HepG2 (cell line): ENCODE measurements around the gene IMPDH1. TPM values are rescaled to one million over a fixed set of nuclear protein-coding genes. Genes with fewer than 3 reads are reported as not detected.

Experiments used
- ATAC-seq: fragments of 200-7000 bp; cut with Tn5 transposase; 3 replicates; pipeline ENCODE4 v1.9.1; 2020; ENCODE audit warnings: mild to moderate bottlenecking, moderate library complexity
- BruUV-seq: library from RNA; stranded (reverse); fragments of 400-500 nt; replicated peaks from 2 replicates; lab custom pipeline; 2021; lab: Mats Ljungman, UMichigan
- CTCF ChIA-PET: fragments of 300-600 bp; formaldehyde crosslinking; extraction: SDS; loops from one replicate; lab custom pipeline; 2021; ENCODE audit warnings: low total read pairs, inconsistent platforms, low intra/inter-chr PET ratio; lab: Yijun Ruan, JAX
- POLR2A ChIA-PET: fragments of 350-600 bp; sonication (Branson Sonifier 250); formaldehyde crosslinking; loops from one replicate; lab custom pipeline; 2020; ENCODE audit warnings: antibody characterized with exemption, inconsistent platforms; lab: Yijun Ruan, JAX
- DNase-seq: peaks from one replicate; pipeline ENCODE4 v3.0.0-alpha.2; 2015; ENCODE audit warnings: low spot score
- FAIRE-seq: peaks from 3 replicates; lab custom pipeline; 2011; peaks lifted over from hg19 to GRCh38; lab: Jason Lieb, UNC
- H2AFZ ChIP-seq: one replicate; pipeline ENCODE4 v1.6.1; 2011; ENCODE audit warnings: low read length, inconsistent platforms
- H3K27ac ChIP-seq: fragments of 300-600 bp; 3 replicates; pipeline ENCODE4 v1.8.0; 2011; ENCODE audit warnings: mixed run types, mild to moderate bottlenecking, mixed read lengths, low read length, inconsistent platforms; ENCODE audit not compliant: insufficient read depth; ENCODE audit errors: extremely low read length
- H3K27me3 ChIP-seq, 2 experiments: fragments of 200-600 bp in 1 of 2; 2 replicates in 1 of 2; 3 replicates in 1 of 2; pipeline versions ENCODE4 v1.6.0 to v1.8.0; 2011; ENCODE audit warnings: low read length in 2 of 2, mild to moderate bottlenecking in 2 of 2, moderate library complexity in 2 of 2, inconsistent platforms in 1 of 2; ENCODE audit not compliant: insufficient read depth in 2 of 2, control insufficient read depth in 1 of 2
- H3K36me3 ChIP-seq, 2 experiments: fragments of 200-600 bp in 1 of 2; replicated peaks in 1 of 2; 2 replicates in 1 of 2; 3 replicates in 1 of 2; pipeline versions ENCODE4 v1.5.1 to v1.8.0; 2011; ENCODE audit warnings: low read length in 2 of 2, inconsistent platforms in 1 of 2; ENCODE audit not compliant: insufficient read depth in 2 of 2, control insufficient read depth in 1 of 2
- H3K4me1 ChIP-seq: 2 replicates; pipeline ENCODE4 v1.5.1; 2012; ENCODE audit warnings: low read length, inconsistent platforms; ENCODE audit not compliant: insufficient read depth
- H3K4me2 ChIP-seq: 2 replicates; pipeline ENCODE4 v1.6.0; 2011; ENCODE audit warnings: low read depth, low read length, inconsistent platforms
- H3K4me3 ChIP-seq, 3 experiments: fragments of 200-600 bp in 1 of 3; sonication (generic), shearing (Covaris generic) in 1 of 3; replicated peaks in 1 of 3; 2 replicates each; pipeline ENCODE4 v1.5.1; 2011 to 2016; ENCODE audit warnings: low read length in 3 of 3, inconsistent platforms in 2 of 3, low read depth in 2 of 3, mild to moderate bottlenecking in 2 of 3, control low read depth in 1 of 3, mixed read lengths in 1 of 3; ENCODE audit not compliant: insufficient read depth in 1 of 3
- H3K79me2 ChIP-seq: one replicate; pipeline ENCODE4 v1.6.1; 2011; ENCODE audit warnings: low read length, inconsistent platforms; ENCODE audit not compliant: insufficient read depth
- H3K9ac ChIP-seq: 2 replicates; pipeline ENCODE4 v1.6.0; 2011; ENCODE audit warnings: mild to moderate bottlenecking, low read depth, low read length, inconsistent platforms; ENCODE audit not compliant: insufficient read depth
- H3K9me3 ChIP-seq: 2 replicates; pipeline ENCODE4 v1.5.1; 2012; ENCODE audit warnings: mild to moderate bottlenecking, low read length
- H4K20me1 ChIP-seq: 2 replicates; pipeline ENCODE4 v1.6.0; 2011; ENCODE audit warnings: inconsistent platforms, mild to moderate bottlenecking, low read length, moderate library complexity; ENCODE audit not compliant: insufficient read depth
- BRF2 ChIP-seq: sonication (generic); formaldehyde crosslinking; IDR thresholded peaks from 2 replicates; pipeline ENCODE4 v1.8.1; 2022; ENCODE audit warnings: mild to moderate bottlenecking, missing genetic modification reagents
- GATA4 ChIP-seq: sonication (generic); IDR thresholded peaks from 2 replicates; pipeline ENCODE4 v1.6.1; 2016; ENCODE audit warnings: antibody characterized with exemption, low read depth, borderline replicate concordance
- HNRNPLL ChIP-seq: fragments of 200-400 bp; formaldehyde crosslinking; IDR thresholded peaks from 2 replicates; pipeline ENCODE4 v1.6.1; 2017; ENCODE audit warnings: mild to moderate bottlenecking, low read depth, low read length; ENCODE audit not compliant: poor library complexity, severe bottlenecking
- MAFF ChIP-seq: IDR thresholded peaks from 2 replicates; pipeline ENCODE4 v1.6.1; 2011; ENCODE audit warnings: low read depth, low read length, improper control_type of control experiment
- SP140L ChIP-seq: sonication (generic); formaldehyde crosslinking; IDR thresholded peaks from 2 replicates; pipeline ENCODE4 v1.4.0; 2020; ENCODE audit warnings: missing genetic modification reagents, borderline replicate concordance
- STAT6 ChIP-seq: sonication (generic); formaldehyde crosslinking; IDR thresholded peaks from 2 replicates; pipeline ENCODE4 v1.4.0; 2020; ENCODE audit warnings: missing genetic modification reagents, mild to moderate bottlenecking, borderline replicate concordance
- ZMYM2 ChIP-seq: sonication (generic); formaldehyde crosslinking; IDR thresholded peaks from 2 replicates; pipeline ENCODE4 v1.8.0; 2022; ENCODE audit warnings: mild to moderate bottlenecking, missing genetic modification reagents
- ZNF292 ChIP-seq: sonication (generic); formaldehyde crosslinking; IDR thresholded peaks from 2 replicates; pipeline ENCODE4 v1.8.1; 2022; ENCODE audit warnings: mild to moderate bottlenecking, low read depth, missing genetic modification reagents, borderline replicate concordance
- ZNF3 ChIP-seq: IDR thresholded peaks from 2 replicates; pipeline ENCODE4 v1.7.0; 2017; ENCODE audit warnings: inconsistent platforms
- ZNF33A ChIP-seq: sonication (generic); formaldehyde crosslinking; IDR thresholded peaks from 2 replicates; pipeline ENCODE4 v1.5.1; 2020; ENCODE audit warnings: missing genetic modification reagents, mild to moderate bottlenecking, moderate library complexity, borderline replicate concordance
- ZNF503 ChIP-seq: sonication (generic); formaldehyde crosslinking; IDR thresholded peaks from 2 replicates; pipeline ENCODE4 v1.4.0; 2020; ENCODE audit warnings: missing genetic modification reagents
- ZNF563 ChIP-seq: sonication (generic); formaldehyde crosslinking; IDR thresholded peaks from 2 replicates; pipeline ENCODE4 v1.8.0; 2022; ENCODE audit warnings: mild to moderate bottlenecking, moderate library complexity, missing genetic modification reagents
- ZNF629 ChIP-seq: sonication (generic); formaldehyde crosslinking; conservative IDR thresholded peaks from 2 replicates; pipeline ENCODE4 v1.5.0; 2020; ENCODE audit warnings: missing genetic modification reagents
- ZNF891 ChIP-seq: sonication (generic); formaldehyde crosslinking; IDR thresholded peaks from 2 replicates; pipeline ENCODE4 v1.5.0; 2020; ENCODE audit warnings: mild to moderate bottlenecking, missing genetic modification reagents
- WGBS: methylation state at CpG from one replicate; pipeline ENCODE4 v1.1.6; 2017; ENCODE audit warnings: low lambda C conversion rate; 5-methylcytosine and 5-hydroxymethylcytosine counted together
- in situ Hi-C: cut with HindIII; loops from 2 replicates; pipeline ENCODE4 v1.10.0; 2017; ENCODE audit warnings: low pct_unique_long_range_greater_than_20kb; ENCODE audit not compliant: extremely low pct_ligation_motif_present
- intact Hi-C: fragments of 100-400 bp; cut with micrococcal nuclease; formaldehyde crosslinking; loops from one replicate; pipeline ENCODE4 v1.10.0; 2022; ENCODE audit not compliant: unreplicated experiment
- polyA plus RNA-seq, 8 experiments: library from polyadenylated mRNA; depleted of rRNA in 3 of 8; stranded (reverse) in 7 of 8; unstranded in 1 of 8; fragments of >200 nt; fragmentation: Illumina TruSeq in 4 of 8; extraction: Trizol in 4 of 8; gene quantifications; 2 replicates each; pipeline versions ENCODE4 v1.2.1 to v1.2.3, GENCODE V29; 2011 to 2016; ENCODE audit warnings: low read depth in 4 of 8, missing spikeins in 1 of 8, mixed read lengths in 1 of 8; ENCODE audit not compliant: insufficient read depth in 1 of 8
- total RNA-seq, 5 experiments: library from RNA; depleted of rRNA; stranded (reverse); fragments of >200 nt; fragmentation: Illumina TruSeq; extraction: Trizol; gene quantifications; 2 replicates each; pipeline ENCODE4 v1.2.3, GENCODE V29; 2016; ENCODE audit warnings: low read depth in 1 of 5

IMPDH1 gene
- total and polyA plus RNA-seq, 2 of the 13 experiments (the other 11 are each of a cell fraction or from before 2014, with no cell fraction given): 22.8 to 34.0 TPM

GRCh38 chr7:128352636-128353035 lies 57.1 kb downstream of the IMPDH1 start:
- Histone ChIP-seq H3K4me2 (no peak overlapping the region), H2AFZ (no peak overlapping the region), H3K4me1 (no peaks in the 10 kb centered on the region), H3K27ac (no peak overlapping the region), H4K20me1 (no peaks in the 10 kb centered on the region), H3K9ac (no peak overlapping the region), H3K79me2 (no peaks in the 10 kb centered on the region), H3K9me3 (no peaks in the 10 kb centered on the region), H3K27me3 (peaks cover 5 to 30% of the 10 kb centered on the region in 2 experiments; a peak in 4 of 5 replicates), H3K36me3 (no peaks in the 10 kb centered on the region), H3K4me3 (no peak overlapping the region)
- FAIRE-seq: no peak
- TF ChIP-seq ZNF33A (CRISPR knock-in tag) (no peak), MAFF (no peak), ZMYM2 (CRISPR knock-in tag) (no peak)
- POLR2A ChIA-PET: no interaction called here
- DNase-seq: no peak
- in situ Hi-C loops: no loop called here
- BruUV-seq: no TSS peak
- 51% methylated on average over 8 of the region's 8 CpGs for WGBS
- CTCF ChIA-PET: interaction anchor here (2.0 kb wide), 1 partner anchor 35 kb away, joined by 8 read pairs; no protein-coding TSS in a partner anchor
- intact Hi-C loops: no loop called here
- ATAC-seq: no peak

GRCh38 chr7:128352153-128352537 lies 57.6 kb downstream of the IMPDH1 start:
- in situ Hi-C loops (no loop called here), intact Hi-C loops (no loop called here)
- no peak overlapping the region for H3K4me2 ChIP-seq
- H4K20me1 ChIP-seq: no peaks in the 10 kb centered on the region
- no peak overlapping the region for H2AFZ ChIP-seq
- H3K4me3 ChIP-seq: no peak overlapping the region
- H3K9me3 ChIP-seq: no peaks in the 10 kb centered on the region
- no peaks in the 10 kb centered on the region for H3K4me1 ChIP-seq
- ATAC-seq (peak; percentile 77), DNase-seq (peak; percentile 11), FAIRE-seq (no peak)
- no CpG with 5 or more reads among the region's 34 CpGs for WGBS
- POLR2A ChIA-PET: no interaction called here
- H3K36me3 ChIP-seq: no peaks in the 10 kb centered on the region
- no TSS peak for BruUV-seq
- no peak overlapping the region for H3K9ac ChIP-seq
- CTCF ChIA-PET: interaction anchor here (2.0 kb wide), 1 partner anchor 35 kb away, joined by 8 read pairs; no protein-coding TSS in a partner anchor
- peaks cover 5 to 26% of the 10 kb centered on the region in 2 experiments; a peak in 4 of 5 replicates for H3K27me3 ChIP-seq
- no peak overlapping the region for H3K27ac ChIP-seq
- no peaks in the 10 kb centered on the region for H3K79me2 ChIP-seq
- TF ChIP-seq ZNF563 (CRISPR knock-in tag): no peak
- no peak for TF ChIP-seq BRF2 (CRISPR knock-in tag)
- TF ChIP-seq ZNF629 (CRISPR knock-in tag): no peak
- no peak for TF ChIP-seq ZNF3 (CRISPR knock-in tag)
- no peak for TF ChIP-seq ZNF891 (CRISPR knock-in tag)
- no peak for TF ChIP-seq ZNF503
- no peak for TF ChIP-seq STAT6
- TF ChIP-seq HNRNPLL: peak; percentile 23
- TF ChIP-seq GATA4: no peak
- no peak for TF ChIP-seq ZNF292 (CRISPR knock-in tag)
- TF ChIP-seq SP140L (CRISPR knock-in tag): no peak
